ENCODE data around the gene MMS19.
"Not testable (repeated sequence)": the region's sequence is repeated elsewhere in the genome, so short reads cannot be mapped to it uniquely, and the experiment has no call there.

MMS19 gene

DNA sequence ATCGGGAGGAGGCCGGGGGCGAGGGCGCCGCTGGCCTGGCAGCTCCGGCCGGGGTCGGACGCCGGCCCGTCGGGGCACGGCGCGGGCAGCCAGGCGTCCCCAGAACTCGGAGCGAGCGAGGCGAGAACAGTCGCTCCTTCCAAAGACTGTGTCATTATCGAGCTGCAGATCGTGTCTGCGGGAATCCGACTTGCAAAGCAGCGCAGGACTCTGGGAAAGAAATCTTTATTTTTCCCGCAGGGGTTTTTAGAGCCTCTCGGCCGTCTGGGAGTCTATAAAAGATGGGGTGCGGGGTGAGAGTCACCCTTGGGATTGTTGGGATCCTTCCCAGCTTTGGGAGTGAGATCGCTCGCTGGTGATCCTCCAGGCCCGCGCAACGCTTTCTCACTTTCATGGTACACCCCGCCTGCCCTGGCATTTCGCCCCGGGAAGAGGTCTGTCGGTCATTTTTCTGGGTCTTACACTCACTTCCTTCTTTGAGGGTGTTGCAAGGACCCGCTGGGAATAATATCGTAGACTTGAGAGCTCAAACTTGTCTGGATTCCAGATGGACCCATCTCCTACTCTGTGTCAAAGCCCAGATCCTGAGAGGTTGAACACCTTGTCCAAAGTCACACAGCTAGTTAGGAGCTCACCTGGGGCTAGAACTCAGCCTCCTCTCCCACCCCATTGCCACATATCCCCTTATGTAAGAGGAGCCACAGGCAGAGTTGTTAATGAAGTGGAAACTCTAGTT is 1.5 kb upstream of the MMS19 start:
- DNase-seq = peak; percentile 79

DNA sequence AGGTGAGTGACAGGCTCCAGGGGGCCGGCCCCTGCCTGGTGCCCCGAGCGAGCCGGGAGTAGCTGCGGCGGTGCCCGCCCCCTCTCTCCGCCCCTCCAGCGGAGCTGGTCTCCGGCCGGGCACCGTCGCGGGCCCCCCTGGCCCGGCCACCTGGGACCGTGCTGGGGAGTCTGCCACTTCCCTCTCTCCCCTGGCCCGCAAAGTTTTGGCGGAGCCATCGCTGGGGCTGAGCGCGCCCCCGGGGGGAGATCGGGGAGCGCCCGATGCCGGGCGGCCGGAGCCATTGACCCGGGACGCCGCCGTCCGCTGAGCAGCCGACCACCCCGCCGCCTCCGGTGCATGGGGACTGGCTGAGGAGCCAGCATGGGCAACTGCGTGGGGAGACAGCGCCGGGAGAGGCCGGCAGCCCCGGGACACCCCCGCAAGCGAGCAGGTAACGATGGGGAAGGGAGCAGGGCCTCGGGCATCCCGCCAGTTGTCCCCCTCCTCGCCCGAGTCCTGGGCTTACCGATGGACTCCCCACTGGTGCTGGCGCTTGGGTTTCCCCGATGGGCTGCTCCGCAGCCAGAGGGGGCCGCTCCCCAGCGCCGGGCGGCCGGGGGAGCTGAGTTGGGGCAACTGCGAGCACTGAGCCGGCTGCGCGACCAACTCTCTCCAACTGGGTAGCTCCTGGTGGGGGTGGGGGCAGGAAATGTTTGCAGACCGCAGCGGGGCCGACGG is 779 bp upstream of the MMS19 start, which contains the start of gene UBTD1:
Gene UBTD1, plus strand, starts transcription at position 84 of the 720 bp plus-strand sequence. Its CDS starts 280 bp downstream, at position 364.
- DNase-seq = peak; percentile 70

DNA sequence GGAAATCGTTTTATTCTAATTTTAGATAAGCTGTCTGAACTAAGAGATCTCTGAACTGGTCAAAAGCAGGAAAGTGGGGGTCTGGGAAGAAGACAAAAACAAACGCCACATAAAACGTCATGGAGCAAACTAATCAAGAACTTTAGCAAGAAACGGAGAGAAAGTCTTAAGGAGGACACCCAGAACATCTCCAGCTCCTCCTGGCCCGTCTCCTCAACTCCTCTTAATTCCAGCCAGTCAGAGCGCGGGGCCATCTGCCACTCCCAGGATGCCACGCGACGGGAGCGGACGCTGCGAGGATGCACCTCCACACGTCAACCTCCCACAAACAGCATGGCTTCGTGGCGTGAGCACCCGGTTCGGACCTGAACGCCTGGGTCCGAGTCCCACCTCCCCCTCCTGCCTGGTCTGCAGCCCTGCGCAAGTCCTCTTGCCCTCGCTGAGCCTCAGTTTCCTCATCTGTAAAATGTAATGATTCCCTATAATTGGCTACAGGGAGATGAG is 598 bp downstream of the MMS19 start:
- peak; percentile 79 for DNase-seq

DNA sequence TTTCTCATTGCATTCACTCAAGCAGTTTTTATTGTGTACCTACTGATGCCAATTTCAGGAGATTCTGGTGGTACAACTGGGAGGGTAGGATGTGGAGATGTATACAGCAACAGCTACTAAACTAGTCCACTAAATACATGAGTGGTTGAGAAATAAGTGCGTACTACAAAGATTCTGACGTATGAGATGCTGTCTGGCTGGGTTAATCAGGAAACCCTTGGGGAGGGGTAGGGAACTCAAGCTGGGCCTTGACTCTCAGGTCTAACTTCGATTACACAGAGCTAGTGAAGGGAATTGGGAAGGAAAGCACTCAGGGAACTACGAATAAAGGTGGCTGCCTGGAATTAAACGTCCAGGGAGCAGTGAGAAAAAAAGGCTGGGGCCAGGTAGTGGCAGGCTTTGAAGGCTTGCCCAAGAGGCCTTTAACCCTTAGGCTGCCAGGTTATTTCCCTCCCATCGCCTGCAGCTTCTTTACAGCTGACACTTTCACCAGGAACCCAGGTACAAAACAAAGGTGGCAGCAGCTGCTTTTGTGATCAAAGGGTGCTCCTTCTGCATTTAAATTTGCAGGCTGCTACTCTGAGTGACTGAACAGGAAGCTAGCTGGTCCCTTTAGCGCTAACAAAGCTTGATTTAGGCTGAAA is 3.2 kb downstream of the MMS19 start:
- no peak for DNase-seq

DNA sequence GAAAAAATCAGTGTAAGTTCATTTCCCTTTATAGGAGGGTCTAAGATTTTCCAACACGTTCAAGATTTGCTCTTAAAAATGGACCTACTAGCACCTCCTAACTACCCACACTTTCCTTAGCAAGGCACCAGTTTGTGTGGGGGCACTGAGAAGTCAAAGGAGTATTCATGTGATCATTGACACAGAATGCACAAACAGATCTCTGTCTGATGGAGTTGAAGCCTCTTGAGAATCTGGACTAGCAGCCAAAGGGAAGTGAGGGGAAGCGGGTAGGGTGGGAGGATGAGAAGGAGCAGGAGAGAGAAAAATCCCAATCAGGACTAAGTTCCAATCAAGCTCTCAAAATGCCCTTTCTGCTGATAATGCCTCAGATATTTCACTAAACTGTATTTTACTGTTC is 4.1 kb downstream of the MMS19 start:
- no peak for DNase-seq

DNA sequence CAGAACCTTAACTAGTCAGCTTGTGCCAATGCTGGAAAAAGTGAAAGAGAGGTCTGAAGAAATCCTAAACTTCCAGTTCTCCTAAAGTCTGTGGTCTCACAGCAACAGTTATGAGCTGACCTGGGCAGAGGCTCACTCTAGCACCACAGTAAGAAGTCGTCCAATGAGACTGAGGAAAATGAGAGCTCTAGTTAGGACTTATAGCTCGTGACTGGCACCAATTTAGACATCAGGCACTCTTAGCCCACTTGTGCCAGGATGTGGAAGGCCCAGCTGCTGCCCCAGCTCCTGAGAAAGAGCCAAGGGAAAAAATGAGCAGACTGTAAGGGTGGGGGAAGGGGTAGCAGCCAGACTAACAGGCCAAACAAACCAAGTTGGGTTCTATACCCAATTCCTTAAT is 7.6 kb downstream of the MMS19 start:
- DNase-seq = no peak

DNA sequence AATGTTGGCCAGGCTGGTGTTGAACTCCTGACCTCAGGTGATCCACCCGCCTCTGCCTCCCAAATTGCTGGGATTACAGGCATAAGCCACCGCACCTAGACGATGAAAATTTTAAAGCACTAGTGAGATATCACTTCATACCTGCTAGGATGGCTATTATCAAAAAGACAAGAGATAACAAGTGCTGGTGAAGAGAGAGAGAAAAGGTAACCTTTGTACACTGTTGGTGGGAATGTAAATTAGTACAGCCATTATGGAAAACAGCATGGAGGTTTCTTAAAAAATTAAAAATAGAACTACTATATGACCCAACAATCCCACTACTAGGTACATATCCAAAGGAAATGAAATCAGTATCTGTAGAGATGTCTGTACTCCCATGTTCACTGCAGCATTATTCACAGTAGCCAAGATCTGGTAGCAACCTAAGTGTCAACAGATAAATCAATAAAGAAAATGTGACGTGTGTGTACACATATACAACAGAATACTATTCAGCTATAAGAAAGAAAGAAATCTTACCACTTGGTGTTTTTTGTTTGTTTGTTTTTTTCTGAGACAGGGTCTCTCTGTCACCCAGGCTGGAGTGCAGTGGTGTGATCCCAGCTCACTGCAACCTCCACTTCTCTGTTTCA is 12.5 kb downstream of the MMS19 start:
- no peak for DNase-seq

DNA sequence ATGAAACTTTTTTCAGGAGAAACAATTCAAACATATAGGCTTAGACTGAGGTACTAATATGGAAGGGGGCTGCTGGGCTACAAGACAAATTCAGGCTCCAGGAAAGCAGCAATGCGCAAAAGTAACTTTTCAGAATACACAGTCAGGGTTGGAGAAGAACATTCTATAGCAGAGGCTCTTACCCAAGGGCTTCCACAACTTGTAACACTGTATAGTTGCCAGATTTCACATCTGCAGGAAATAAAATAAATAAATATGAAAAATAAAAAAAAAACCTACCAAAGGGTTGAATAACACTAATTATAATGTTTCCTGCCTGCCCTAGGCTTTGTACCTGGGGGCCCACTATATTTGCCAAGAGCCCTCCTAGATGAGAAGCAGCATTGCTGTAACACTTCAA is 14.3 kb downstream of the MMS19 start:
- DNase-seq = no peak

DNA sequence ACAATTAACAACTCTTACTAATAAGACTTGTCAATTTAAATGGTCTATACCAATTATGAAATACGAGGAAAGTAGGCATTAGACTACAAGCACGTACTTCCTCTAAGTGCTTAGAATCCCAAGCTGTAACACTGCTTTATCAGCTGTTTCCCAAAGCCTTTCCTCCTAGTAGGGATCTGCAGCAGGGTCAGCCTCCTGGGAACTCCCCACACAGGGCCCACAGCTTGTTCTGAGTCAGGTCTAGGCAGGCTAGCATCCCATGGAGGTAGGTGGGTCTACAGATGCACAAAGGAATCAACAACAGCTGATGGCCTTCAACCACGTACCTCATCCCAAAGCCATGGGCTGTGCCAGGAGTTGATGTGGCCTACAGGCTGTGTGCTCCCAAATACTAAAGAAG is 14.7 kb downstream of the MMS19 start:
- no peak for DNase-seq

DNA sequence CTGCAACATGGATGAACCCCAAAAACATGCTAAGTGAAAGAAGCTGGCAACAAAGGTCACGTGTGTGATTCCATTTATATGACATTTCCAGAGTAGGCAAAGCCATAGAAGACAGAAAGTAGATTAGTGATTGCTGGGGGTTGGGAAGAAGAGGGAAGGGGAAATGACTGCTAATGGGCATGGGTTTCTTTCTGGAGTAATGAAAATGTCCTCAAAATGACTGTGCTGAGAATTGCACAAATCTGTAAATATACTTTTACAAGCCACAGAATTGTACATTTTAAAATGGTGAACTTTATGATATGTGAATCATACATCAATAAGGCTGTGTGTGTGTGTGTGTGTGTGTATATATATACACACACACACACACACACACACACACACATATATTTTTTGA is 15.8 kb downstream of the MMS19 start:
- DNase-seq = no peak

DNA sequence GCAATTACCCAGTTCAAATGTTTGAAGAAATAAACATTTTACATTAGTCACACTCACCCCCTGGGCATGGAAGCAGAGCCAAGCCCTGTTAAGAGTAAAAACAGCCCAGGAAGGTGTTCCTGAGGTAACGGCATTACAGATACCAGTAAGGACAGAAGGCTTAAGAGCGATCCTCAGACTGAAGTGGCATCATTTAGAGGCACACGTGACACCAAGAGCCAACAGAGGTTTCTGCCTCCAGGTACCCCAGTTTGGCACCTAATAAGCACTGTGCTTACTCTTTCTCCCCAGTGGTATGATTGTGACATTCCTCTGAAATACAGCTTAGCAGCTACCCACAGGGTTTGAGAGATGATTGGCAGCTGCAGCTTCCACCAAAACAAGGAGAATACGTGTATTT is 17.2 kb downstream of the MMS19 start:
- DNase-seq = no peak

DNA sequence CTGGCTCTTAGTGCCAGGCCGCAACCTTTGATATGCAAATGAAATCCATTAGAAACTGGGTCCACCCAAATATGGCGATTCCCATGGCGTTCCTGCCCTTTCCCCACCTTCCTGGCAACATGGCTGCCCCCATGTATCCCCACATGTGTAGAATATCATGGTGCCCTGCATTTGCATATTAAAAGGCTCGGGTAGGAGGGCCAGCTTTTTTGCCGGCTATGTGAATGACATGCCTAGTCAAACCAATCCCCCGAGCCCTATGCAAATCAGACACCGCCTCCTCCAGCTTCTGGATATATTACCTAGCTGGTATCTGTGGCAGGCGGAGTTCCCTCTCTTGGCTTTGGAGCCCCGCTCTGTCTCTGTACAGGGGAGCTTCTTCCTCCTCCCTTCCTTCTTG is 18.3 kb downstream of the MMS19 start:
- DNase-seq = no peak

DNA sequence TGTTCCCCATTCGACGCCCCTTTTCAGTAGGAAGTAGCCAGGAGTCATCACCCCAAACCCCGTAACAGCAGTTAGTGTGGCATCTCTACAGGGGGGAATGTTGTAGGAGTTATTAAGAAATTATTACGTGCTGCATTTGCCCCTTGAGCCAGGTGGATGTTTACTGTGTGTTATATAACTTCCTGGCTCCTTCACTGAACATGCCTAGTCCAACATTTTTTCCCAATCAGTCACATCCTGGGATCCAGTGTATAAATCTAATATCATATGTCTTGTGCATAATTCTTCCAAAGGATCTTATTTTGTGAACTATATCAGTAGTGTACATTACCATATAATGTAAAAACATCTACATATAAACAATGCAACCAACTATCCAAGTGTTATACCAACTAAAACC is 18.8 kb downstream of the MMS19 start:
- not testable (repeated sequence) for DNase-seq

DNA sequence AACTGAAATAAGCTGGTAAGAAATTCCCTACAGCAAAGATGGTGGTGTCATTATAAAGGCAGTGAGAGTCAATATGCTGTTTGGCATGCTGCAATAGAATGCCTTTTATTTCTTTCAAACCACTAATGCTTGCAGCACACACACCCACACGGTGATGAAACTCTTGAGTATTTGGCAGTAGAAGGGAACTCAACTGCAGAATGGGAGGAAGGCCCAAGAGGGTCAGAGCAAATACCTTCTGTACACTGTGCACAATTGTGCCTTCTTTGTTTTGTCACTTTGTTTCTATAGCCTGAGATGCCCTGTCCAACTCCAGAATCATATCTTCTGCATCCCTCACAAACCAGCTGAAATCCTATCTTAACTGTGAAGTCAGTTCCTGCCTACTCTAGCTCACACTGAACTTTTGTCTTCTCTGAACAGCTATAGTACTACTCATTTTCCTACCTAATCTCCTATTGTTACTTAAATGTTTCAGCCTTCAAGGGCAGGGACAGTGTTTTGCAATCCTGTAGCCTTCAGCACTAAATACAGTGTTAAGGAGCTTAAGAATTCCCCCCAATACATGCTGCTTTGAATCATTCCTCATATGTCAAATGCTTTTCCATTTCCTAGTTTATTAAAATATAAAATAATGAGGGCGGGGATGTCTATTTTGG is 22.2 kb downstream of the MMS19 start:
- no peak for DNase-seq

DNA sequence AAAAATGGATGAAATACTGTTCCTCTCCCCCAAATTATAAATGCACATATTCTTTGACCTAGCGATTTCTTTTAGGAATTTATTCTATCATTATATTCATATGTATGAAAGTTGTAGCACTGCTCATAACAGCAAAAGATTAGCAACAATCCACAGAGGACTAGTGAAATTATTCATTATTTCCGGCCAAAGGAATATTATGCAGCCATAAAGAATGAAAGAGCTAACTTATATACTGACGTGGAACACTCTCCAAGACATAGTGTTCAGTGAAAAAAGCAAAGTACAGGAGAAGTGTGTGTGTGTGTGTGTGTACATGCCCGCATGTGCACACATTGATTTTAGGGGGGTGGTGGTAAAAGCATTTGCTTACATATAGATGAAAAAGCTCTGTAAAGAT is 23.3 kb downstream of the MMS19 start:
- DNase-seq = no peak

DNA sequence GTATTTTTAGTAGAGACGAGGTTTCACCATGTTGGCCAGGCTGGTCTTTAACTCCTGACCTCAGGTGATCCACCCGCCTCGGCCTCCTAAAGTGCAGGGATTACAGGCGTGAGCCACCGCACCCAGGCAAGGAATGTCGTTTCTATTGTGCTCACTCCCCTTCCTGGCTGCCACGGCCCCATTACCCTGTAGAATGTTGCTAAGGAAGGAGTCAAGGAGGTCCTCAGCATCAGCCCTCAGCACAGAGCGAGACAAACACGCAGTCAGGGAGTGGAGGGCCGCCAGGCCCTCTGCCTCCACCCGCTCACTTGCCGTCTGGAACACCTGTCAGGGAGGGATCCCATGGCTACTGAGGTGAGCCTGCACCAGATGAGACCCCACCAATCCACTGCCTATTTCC is 29.4 kb downstream of the MMS19 start:
- DNase-seq = not testable (repeated sequence)

DNA sequence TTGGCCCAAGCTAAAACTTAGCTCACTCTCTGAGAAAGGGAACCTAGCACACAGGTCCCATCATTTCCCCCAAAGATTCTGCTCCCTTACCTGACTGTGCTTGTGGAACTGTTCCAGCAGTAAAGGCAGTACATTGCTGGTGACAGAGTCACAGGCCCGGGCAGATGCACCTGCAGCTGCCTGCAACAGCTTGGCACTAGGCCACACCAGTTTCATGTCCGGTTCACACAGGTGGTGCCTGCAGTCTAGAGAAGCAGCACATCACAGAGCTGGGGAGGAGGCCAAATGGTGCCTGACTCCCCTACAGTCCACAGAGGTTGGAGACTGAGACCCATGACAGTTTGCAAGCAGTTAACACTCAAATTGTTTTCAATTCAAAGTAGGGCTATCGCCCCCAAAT is 30.1 kb downstream of the MMS19 start:
- DNase-seq = no peak

DNA sequence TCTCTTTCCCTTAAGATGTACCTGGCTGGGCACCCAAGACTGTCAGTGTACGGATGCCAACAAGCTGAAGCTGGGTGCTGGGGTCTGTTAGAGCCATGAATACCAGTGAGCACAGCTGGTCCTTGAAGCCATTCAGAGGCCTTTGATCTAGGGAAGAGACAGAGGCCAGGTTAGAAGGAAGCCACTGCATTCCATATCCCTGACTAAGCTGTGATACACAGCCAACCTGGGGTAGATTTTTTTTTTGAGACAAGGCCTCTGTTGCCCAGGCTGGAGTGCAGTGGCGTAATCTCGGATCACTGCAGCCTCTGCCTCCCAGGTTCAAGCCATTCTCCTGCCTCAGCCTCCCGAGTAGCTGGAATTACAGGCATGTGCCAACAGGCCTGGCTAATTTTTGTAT is 31.5 kb downstream of the MMS19 start:
- no peak for DNase-seq

DNA sequence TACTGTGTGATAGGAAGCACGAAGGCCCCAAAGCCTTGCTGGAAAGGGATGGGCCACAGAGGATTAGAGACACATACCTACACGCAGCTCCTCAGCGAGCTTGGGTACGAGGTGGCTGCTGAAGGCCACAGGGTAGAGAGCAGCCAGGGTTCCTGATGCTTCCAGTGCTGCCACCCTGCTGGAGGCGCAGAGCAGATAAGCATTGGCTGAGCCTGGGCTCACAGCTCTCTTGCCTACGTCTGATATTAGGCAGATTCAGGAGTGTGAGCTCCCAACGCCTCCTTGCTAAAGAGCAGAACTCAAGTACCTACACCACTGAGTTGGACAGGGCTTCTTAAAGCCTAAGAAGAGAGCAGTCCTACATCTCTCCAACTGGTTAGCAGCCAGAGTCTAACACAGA is 32.2 kb downstream of the MMS19 start:
- DNase-seq = no peak

DNA sequence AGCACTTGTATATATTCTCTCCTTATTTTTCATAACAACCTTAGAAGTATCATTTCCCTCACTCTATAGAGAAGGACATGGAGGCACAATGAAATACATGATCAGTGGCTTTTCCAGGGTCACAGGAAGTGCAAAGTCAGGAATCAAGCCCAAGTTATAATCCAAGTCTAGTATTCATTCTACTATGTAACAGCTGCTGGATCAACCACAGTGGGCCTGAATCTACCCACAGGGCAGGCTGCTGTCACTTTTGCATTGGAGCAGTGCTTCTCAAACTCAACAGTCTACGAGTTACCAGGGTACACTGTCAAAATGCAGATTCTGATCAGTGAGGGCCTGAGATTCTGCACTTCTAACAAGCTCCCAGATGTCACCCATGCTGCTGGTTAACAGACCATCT is 34.0 kb downstream of the MMS19 start:
- no peak for DNase-seq

DNA sequence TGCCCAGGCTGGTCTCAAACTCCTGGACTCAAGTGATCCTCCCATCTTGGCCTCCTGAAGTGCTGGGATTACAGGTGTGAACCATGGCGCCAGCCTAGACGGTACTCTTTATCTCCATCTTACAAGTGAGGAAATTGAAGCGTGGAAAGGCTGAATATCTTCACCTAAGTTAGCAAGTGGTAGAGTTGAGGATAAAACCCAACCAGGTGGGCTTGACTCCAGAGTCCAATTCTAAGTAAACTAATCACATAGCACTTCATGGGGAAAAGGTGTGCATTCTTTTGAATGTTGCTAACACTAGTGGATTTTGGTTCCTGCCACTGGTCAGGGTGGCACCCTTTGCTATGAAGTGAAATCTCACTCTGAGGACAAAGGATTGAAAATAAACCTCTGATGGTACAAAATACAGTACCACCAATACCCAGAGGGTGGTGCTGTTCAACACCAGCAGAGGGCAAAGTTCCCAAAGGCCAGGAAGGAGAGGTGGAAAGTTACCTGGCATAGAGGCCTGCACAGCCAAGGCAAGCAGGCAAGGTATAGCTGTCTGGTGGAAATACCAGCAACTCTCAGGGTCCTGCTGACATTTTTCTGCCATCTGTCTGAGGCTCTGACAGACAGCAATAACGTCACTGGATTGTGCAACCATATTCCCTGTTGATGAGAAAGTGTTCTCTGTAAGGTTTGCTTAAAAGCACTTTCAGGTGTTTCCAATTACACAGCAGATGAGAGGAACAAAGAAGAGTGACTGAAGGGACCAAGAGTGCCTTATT is 34.7 kb downstream of the MMS19 start:
- no peak for DNase-seq

DNA sequence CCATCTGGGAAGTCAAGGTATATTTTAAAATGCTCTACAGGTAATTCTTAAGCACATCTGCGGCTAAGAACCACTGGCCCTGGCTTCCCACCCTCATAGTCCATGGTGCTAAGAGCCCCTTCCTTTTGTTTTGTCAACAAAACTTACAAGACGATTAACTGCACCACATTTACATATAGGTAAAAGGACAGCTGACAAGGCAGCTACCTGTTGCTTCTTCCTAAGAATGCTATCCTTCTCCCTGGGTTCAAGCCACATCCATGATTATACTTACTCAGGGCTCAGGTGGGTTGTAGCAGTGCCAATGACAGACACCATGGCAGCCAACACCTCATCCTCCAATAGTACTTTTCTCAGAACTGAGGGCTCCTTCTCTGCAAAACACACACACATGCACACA is 35.9 kb downstream of the MMS19 start:
- DNase-seq = no peak
